Suppressor macrophage (primary cell): Measurements from ENCODE around the gene OR6X1.
A peak's percentile ranks its signal among the peaks of the same experiment; 100 is the strongest.
"Not testable (repeated sequence)": the region's sequence is repeated elsewhere in the genome, so short reads cannot be mapped to it uniquely, and the experiment has no call there.

Experiments
- DNase-seq, 4 experiments: peaks; one replicate each; pipeline ENCODE4 v3.0.0-alpha.2; 2020 to 2022

The OR6X1 gene

GRCh38 chr11:123751781-123752180 is 2.5 kb downstream of the OR6X1 start:
- DNase-seq, result no peak

GRCh38 chr11:123748349-123748748 is 6.0 kb downstream of the OR6X1 start:
- DNase-seq, result not testable (repeated sequence)

- no peak for DNase-seq
These were observed 8.4 kb downstream of the OR6X1 start for GRCh38 chr11:123745764-123746451.

GRCh38 chr11:123742724-123743120 is 11.6 kb downstream of the OR6X1 start:
- no peak for DNase-seq

- peak in 1 of 4 experiments; percentile 14 for DNase-seq
These were observed 12.1 kb downstream of the OR6X1 start for GRCh38 chr11:123742031-123742723.

GRCh38 chr11:123741159-123742030 is 12.9 kb downstream of the OR6X1 start, which contains the start of gene ZNF202:
Gene ZNF202, minus strand, starts transcription at chr11:123741660. Its CDS starts 10,772 bp downstream, at chr11:123730888.
- DNase-seq, result peak; percentile 93 to 96 (median 95)

DNA sequence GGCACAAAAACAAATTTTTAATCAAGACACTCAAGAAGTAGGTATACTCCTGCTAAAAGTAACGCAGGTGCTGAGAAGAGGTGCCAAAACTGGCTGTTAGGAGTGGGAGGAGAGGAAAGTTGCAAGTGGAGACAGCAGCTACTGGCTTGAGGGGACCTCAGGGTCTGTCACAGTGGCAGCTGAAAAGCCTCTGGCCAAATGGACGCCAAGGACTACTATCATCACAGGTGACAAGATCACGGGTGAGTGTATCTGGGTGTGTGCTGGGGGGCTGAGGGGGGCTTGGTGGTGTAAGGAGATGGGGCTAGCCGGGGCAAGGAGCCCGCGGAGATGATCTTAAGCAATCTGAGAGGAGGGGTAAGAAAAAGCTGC is 13.5 kb downstream of the OR6X1 start:
- DNase-seq, result peak in 3 of 4 experiments; percentile 12 to 29 (median 21)

- DNase-seq, result no peak
These were observed 15.9 kb downstream of the OR6X1 start for GRCh38 chr11:123738374-123738773.

DNA sequence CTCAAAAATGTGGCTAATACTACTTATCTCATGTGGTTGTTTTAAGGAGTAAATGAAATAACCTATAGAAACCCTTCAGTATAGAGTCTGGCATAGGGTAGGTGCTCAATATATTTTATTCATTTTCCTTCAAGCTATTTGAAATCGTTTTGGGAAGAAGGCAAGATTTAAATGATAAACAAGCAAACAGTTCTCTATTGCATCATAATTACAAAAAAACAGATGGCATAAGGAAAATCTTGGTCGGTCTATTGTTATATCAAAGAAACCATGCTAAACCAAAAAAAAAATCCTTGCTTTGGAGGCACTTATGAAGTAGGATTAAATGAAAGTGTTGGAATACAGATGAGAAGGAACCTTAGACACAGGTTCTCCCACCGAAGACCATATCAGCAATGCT is 17.5 kb downstream of the OR6X1 start:
- no peak for DNase-seq

- DNase-seq, result no peak
These were observed 24.7 kb downstream of the OR6X1 start for GRCh38 chr11:123729602-123730001.

DNA sequence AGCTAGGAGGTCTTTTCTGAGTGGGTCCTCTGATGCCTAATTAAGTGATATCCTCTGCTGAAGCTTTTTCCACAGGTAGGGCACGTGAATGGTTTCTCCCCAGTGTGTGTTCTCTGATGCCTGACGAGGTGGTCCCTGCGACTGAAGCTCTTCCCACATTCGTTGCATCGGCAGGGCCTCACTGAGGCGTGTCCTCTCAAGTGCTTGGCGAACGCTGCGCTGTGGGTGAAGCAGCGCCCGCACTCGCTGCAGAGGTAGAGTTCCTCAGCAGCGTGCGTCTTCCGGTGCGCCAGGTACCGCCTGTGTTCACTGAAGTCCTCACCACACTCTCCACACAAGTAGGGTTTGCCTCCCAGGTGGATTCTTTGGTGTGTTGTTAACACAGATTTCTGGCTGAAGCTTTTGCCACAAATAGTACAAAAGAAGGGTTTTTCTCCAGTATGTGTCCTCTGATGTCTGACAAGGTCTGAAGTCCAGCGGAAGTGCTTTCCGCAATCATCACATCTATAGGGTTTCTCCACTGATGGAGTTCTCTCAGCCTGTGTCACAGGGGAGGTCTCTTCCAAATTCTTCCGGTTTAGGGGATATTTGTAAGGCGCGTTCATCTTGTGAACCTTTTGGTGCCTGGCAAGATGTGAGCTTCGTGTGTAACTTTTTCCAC is 28.2 kb downstream of the OR6X1 start:
- DNase-seq, result no peak

DNA sequence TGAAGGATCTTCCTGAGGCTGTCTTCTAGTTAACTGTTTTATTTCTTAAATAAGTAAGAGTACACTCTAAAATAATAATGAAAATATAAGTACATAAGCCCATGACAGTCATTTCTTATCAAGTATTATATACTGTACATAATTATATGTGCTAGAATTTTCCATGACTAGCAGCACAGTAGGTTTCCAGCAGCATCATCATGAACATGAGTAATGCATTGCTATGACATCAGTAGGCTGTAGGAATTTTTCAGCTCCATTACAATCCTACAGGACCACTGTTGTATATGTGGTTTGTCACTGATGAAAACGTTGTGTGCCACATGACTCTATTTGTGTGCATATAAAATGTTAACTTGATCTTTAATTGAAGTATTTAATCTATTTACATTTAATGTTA is 34.9 kb downstream of the OR6X1 start:
- DNase-seq, result no peak

- DNase-seq, result no peak
These were observed 35.8 kb downstream of the OR6X1 start for GRCh38 chr11:123718469-123718868.

- DNase-seq, result no peak
These were observed 36.3 kb downstream of the OR6X1 start for GRCh38 chr11:123718063-123718462.

DNA sequence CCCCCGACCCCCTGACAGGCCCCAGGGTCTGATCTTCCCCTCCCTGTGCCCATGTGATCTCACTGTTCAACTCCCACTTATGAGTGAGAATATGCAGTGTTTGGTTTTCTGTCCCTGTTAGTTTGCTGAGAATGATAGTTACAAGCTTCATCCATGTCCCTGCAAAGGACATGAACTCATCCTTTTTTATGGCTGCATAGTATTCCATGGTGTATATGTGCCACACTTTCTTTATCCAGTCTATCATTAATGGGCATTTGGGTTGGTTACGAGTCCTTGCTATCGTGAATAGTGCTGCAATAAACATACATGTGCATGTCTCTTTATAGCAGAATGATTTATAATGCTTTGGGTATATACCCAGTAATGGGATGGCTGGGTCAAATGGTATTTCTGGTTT is 41.7 kb downstream of the OR6X1 start:
- not testable (repeated sequence) for DNase-seq

GRCh38 chr11:123707606-123708205 is 46.6 kb downstream of the OR6X1 start:
- DNase-seq, result peak; percentile 63 to 74 (median 69)

- no peak for DNase-seq
These were observed 47.1 kb downstream of the OR6X1 start for GRCh38 chr11:123707206-123707605.

DNA sequence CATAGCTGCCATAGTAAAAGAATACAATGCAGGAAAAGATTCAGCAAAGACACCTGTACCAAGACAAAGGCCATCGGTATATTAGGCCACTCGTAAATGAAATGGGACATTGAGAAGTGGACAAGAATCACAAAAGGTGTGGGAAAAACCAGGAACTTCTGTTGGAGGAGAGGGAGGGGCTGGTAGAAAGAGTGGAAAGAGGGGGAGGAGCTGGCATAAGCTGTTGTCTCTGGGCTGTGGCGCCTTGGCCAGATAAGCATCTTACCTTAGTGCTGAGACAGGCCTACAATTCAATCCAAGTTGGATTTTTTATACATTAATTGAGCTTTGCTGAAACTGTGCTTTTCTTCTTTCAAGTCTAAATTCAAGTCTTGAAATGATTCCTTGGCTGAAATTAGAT is 50.0 kb downstream of the OR6X1 start:
- no peak for DNase-seq
